Measurements from ENCODE around the gene CTH. TPM values are rescaled to one million over a fixed set of nuclear protein-coding genes. Genes with fewer than 3 reads are reported as not detected.

The CTH gene
- total RNA-seq, 1 experiment from 2014 or later = 15.9 TPM

DNA sequence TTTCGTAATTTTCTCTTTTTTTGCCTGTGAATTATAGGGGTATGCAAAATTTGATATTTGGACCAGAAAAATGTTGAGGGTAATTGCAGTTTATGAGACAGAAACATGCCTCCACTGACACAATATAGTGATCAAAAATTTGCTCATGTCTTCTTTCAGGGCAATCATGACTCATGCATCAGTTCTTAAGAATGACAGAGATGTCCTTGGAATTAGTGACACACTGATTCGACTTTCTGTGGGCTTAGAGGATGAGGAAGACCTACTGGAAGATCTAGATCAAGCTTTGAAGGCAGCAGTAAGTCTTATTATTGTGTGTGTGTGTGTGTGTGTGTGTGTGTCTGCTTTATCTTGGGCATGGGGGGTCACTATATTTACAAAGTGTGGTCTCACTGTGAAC is 27.5 kb downstream of the CTH start:
- intact Hi-C loops (cut with micrococcal nuclease; ENCODE audit: unreplicated experiment) = loop anchor here (5.0 to 10.0 kb wide), 2 partner anchors 49 to 616 kb away; no protein-coding TSS in a partner anchor
- H3K9me3 Mint-ChIP-seq (ENCODE audit: low read depth, unreplicated experiment) = no peaks in the 10 kb centered on the region
- H3K4me3 Mint-ChIP-seq (ENCODE audit: low read depth, unreplicated experiment) = no peak overlapping the region
- no peaks in the 10 kb centered on the region for H3K27me3 Mint-ChIP-seq (ENCODE audit: unreplicated experiment)
- peaks cover 14% of the 10 kb centered on the region for H3K36me3 Mint-ChIP-seq (ENCODE audit: insufficient read depth, unreplicated experiment)
- no peak overlapping the region for H3K27ac Mint-ChIP-seq (ENCODE audit: unreplicated experiment)
- no peaks in the 10 kb centered on the region for H3K4me1 Mint-ChIP-seq (ENCODE audit: low read depth, unreplicated experiment)
- DNase-seq = no peak
- TF ChIP-seq, protein P1, sequence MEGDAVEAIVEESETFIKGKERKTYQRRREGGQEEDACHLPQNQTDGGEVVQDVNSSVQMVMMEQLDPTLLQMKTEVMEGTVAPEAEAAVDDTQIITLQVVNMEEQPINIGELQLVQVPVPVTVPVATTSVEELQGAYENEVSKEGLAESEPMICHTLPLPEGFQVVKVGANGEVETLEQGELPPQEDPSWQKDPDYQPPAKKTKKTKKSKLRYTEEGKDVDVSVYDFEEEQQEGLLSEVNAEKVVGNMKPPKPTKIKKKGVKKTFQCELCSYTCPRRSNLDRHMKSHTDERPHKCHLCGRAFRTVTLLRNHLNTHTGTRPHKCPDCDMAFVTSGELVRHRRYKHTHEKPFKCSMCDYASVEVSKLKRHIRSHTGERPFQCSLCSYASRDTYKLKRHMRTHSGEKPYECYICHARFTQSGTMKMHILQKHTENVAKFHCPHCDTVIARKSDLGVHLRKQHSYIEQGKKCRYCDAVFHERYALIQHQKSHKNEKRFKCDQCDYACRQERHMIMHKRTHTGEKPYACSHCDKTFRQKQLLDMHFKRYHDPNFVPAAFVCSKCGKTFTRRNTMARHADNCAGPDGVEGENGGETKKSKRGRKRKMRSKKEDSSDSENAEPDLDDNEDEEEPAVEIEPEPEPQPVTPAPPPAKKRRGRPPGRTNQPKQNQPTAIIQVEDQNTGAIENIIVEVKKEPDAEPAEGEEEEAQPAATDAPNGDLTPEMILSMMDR (IDR thresholded peaks at IDR 0.05; ENCODE audit: unreplicated experiment) = no peak
- BruUV-seq (replicated peaks) = no TSS peak
- CTCF ChIA-PET = no interaction called here

DNA sequence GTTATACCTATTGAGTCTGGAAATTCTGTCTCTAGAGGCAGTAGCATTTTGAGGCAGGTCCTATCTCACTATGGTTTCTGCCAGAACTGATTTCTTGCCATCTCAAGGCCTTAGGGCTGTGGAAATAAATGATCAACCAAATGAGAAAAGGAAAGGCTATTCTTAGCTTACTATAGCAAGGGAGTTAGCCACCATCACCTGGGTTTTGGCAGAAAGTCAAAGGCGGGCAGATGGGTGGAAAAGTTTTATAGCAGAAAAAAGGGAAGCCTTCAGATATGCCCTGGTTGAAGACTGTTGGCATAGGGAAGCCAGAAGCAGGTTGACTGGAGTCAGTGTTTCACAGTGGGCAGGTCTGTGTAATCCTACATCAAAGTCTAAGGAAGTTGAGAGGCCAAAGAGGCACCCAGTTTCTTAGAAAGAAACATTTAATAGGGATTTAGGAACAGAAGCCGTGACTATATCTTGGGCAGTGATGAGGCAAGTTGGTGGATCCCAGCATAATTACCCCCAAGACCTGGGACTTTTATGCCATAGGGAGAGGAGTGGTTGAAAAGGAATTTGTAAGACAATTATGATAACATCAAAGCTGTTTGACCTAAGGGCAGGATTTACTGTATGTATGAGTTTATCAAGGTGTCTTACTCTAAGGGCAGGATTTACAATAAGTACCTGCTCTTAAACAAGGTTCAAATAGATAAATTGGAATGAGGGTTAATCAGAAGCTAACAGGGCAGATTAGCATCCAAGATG is 29.7 kb downstream of the CTH start:
- no peak overlapping the region for H3K4me3 Mint-ChIP-seq (ENCODE audit: low read depth, unreplicated experiment)
- no TSS peak for BruUV-seq (replicated peaks)
- H3K36me3 Mint-ChIP-seq (ENCODE audit: insufficient read depth, unreplicated experiment) = peaks cover 3% of the 10 kb centered on the region
- intact Hi-C loops (cut with micrococcal nuclease; ENCODE audit: unreplicated experiment) = no loop called here
- H3K9me3 Mint-ChIP-seq (ENCODE audit: low read depth, unreplicated experiment) = no peaks in the 10 kb centered on the region
- TF ChIP-seq, protein P1 (IDR thresholded peaks at IDR 0.05; ENCODE audit: unreplicated experiment) = no peak
- CTCF ChIA-PET = no interaction called here
- H3K27ac Mint-ChIP-seq (ENCODE audit: unreplicated experiment) = no peak overlapping the region
- H3K4me1 Mint-ChIP-seq (ENCODE audit: low read depth, unreplicated experiment) = no peaks in the 10 kb centered on the region
- no peaks in the 10 kb centered on the region for H3K27me3 Mint-ChIP-seq (ENCODE audit: unreplicated experiment)
- no peak for DNase-seq

DNA sequence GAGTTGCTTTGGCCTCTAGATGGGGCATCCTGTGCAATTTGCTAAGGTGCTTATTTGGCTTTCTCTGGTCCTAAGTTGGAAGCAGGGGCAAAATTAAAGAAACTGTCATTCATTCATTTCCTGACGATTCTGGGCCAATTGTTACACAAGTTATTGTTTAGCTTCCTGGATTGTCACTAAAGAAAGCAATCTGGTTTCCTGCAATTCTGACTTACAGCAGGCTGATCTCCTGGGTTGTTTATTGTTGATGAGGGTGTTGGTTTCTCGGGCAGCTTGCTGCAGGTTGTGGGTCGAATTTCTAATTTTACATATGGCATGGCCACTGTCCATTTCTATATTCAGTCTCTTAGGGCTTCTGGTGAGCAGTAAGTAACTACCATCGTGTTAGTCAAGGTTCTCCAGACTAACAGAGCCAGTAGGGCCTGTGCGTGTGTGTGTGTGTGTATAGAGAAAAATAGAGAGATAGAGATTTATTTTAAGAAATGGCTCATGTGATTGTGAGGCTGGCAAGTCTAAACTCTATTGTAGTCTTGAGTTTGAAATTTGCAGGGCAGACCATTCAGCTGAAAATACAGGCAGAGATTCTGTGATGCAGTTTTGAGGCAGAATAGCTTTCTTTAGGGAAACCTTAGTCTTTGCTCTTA is 30.4 kb downstream of the CTH start:
- no peaks in the 10 kb centered on the region for H3K9me3 Mint-ChIP-seq (ENCODE audit: low read depth, unreplicated experiment)
- no peaks in the 10 kb centered on the region for H3K27me3 Mint-ChIP-seq (ENCODE audit: unreplicated experiment)
- intact Hi-C loops (cut with micrococcal nuclease; ENCODE audit: unreplicated experiment) = no loop called here
- CTCF ChIA-PET = no interaction called here
- DNase-seq = no peak
- no peak overlapping the region for H3K27ac Mint-ChIP-seq (ENCODE audit: unreplicated experiment)
- H3K4me3 Mint-ChIP-seq (ENCODE audit: low read depth, unreplicated experiment) = no peak overlapping the region
- H3K36me3 Mint-ChIP-seq (ENCODE audit: insufficient read depth, unreplicated experiment) = no peaks in the 10 kb centered on the region
- TF ChIP-seq, protein P1 (IDR thresholded peaks at IDR 0.05; ENCODE audit: unreplicated experiment) = no peak
- no peaks in the 10 kb centered on the region for H3K4me1 Mint-ChIP-seq (ENCODE audit: low read depth, unreplicated experiment)
- BruUV-seq (replicated peaks) = no TSS peak

DNA sequence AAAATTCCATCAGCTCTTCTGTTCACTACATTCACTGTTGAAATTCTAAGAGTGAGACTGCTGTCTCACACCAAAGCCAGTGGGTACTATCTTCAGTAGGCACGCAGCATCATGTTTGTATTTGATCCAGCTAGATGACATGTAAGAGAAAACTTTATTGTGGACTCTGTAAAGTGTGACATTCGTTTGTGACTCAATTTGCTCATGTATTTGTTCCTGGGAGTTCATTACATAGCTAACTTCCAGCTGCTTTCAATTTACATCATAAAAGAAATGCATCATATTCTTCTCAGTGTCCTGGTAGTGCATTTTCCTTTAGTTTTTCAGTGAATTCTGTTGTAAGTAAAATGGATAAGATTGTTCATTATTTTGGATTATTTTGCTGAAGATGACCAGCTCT is 31.4 kb downstream of the CTH start:
- H3K27ac Mint-ChIP-seq (ENCODE audit: unreplicated experiment) = no peak overlapping the region
- TF ChIP-seq, protein P1 (IDR thresholded peaks at IDR 0.05; ENCODE audit: unreplicated experiment) = no peak

More for the DNA sequence above, 31.4 kb downstream of the CTH start:
- no peaks in the 10 kb centered on the region for H3K36me3 Mint-ChIP-seq (ENCODE audit: insufficient read depth, unreplicated experiment)
- no peaks in the 10 kb centered on the region for H3K9me3 Mint-ChIP-seq (ENCODE audit: low read depth, unreplicated experiment)
- no peaks in the 10 kb centered on the region for H3K27me3 Mint-ChIP-seq (ENCODE audit: unreplicated experiment)
- no TSS peak for BruUV-seq (replicated peaks)
- no peaks in the 10 kb centered on the region for H3K4me1 Mint-ChIP-seq (ENCODE audit: low read depth, unreplicated experiment)
- no peak for DNase-seq
- intact Hi-C loops (cut with micrococcal nuclease; ENCODE audit: unreplicated experiment) = no loop called here
- CTCF ChIA-PET = interaction anchor here (1.3 kb wide), 1 partner anchor 10 kb away, joined by 3 read pairs; no protein-coding TSS in a partner anchor
- H3K4me3 Mint-ChIP-seq (ENCODE audit: low read depth, unreplicated experiment) = no peak overlapping the region

Measured in Calu3 (cell line).